Measurements from ENCODE around the gene USP21.
A peak's percentile ranks its signal among the peaks of the same experiment; 100 is the strongest.

The USP21 gene

GRCh38 chr1:161132410-161133219, 26.7 kb upstream of the USP21 start, which contains the start of gene DEDD:
Gene DEDD, minus strand, starts transcription at chr1:161132667. Its CDS starts 8,205 bp downstream, at chr1:161124462.
- Histone ChIP-seq H3K27me3 (ENCODE audit: control insufficient read depth in 2 of 2, insufficient read depth in 2 of 2, low read length in 2 of 2) (no peaks in the 10 kb centered on the region), H3K27ac (ENCODE audit: low read depth in 2 of 2, low read length in 2 of 2) (peak within 1 kb of the TSS; percentile 93 to 96), H3K9me3 (ENCODE audit: control insufficient read depth in 2 of 2, low read length in 2 of 2) (no peaks in the 10 kb centered on the region), H3K4me3 (ENCODE audit: low read length in 2 of 2) (peak within 1 kb of the TSS; percentile 92 to 93), H3K36me3 (ENCODE audit: control insufficient read depth in 2 of 2, insufficient read depth in 2 of 2, low read length in 2 of 2) (peaks cover 16% of the 10 kb centered on the region in 2 donors), H3K4me1 (ENCODE audit: control insufficient read depth in 2 of 2, insufficient read depth in 2 of 2, low read length in 2 of 2) (peaks cover 11 to 12% of the 10 kb centered on the region in 2 donors), H3K9ac (ENCODE audit: low read depth in 1 of 2, low read length in 2 of 2) (peak within 1 kb of the TSS; percentile 82 to 87)

DNA sequence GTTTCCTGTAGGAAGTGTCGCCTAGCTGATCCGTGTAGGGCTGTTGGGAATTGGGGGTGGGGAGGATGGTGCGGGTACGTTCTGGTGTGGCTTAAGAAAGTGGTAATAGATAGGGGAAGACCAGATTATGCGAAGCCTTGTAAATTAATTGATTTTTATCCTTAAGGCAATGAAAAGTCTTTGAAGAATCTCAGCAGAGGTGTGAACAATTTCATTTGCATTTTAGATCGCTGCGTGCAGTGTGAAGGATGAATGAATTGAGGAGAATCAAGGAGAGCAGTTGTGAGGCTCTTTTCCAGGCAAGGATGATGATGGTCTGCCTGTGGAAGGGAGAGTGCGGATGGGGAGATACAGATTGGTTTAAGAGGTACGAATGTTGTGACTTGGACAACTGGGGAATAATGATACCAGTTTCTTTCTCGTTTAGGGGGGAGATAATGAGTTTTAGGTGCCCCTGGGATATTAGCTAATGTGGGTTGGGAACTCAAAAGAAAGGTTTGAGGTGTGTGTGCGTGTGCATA, 26.0 kb upstream of the USP21 start:
- Histone ChIP-seq H3K4me3 (ENCODE audit: low read length in 2 of 2) (peak overlapping the region; percentile 85 to 92), H3K27ac (ENCODE audit: low read depth in 2 of 2, low read length in 2 of 2) (peak overlapping the region; percentile 93 to 96), H3K4me1 (ENCODE audit: control insufficient read depth in 2 of 2, insufficient read depth in 2 of 2, low read length in 2 of 2) (peaks cover 10 to 11% of the 10 kb centered on the region in 2 donors), H3K9ac (ENCODE audit: low read depth in 1 of 2, low read length in 2 of 2) (peak overlapping the region; percentile 82 to 87), H3K27me3 (ENCODE audit: control insufficient read depth in 2 of 2, insufficient read depth in 2 of 2, low read length in 2 of 2) (no peaks in the 10 kb centered on the region), H3K36me3 (ENCODE audit: control insufficient read depth in 2 of 2, insufficient read depth in 2 of 2, low read length in 2 of 2) (peaks cover 9 to 12% of the 10 kb centered on the region in 2 donors), H3K9me3 (ENCODE audit: control insufficient read depth in 2 of 2, low read length in 2 of 2) (no peaks in the 10 kb centered on the region)

DNA sequence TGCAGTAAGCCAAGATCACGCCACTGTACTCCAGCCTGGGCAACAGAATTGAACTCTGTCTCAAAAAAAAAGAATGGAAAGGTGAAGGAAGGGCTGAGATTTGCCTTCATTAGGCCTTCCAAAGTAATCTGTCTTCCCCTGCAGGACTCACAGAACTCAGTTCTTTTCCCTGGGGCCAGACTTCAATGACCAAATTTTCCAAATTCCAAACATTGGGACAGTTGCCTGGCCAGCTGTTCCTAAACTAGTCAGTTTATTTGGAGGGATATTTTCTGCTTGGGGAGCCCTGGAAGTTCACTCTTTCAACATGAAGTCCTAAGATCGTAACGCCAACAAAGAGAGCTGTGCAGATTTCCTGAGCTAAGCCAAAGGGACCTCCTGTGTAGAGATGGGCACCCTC, 21.4 kb upstream of the USP21 start:
- H3K27ac ChIP-seq (ENCODE audit: low read depth in 2 of 2, low read length in 2 of 2): no peak overlapping the region
- no peak overlapping the region for H3K9ac ChIP-seq (ENCODE audit: low read depth in 1 of 2, low read length in 2 of 2)

DNA sequence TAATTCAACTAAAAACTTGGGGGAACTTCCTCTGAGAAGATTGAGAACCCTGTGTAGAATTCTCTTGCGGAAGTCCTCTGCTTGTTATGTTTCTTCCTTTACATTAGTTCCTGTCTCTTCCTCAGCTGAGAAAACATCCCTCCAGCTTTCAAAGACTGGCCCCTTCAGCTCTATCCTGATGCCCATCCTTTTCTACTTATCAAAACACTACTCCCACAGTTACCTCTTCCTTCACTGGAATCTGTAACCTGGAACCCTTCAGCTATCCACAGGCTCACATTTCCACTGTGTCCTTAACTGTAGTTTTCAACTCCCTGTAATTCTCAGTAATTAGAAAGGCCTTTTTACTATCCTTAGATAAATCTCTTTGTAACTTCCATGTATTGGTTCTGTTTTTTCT, 20.9 kb upstream of the USP21 start:
- Histone ChIP-seq H3K9me3 (ENCODE audit: control insufficient read depth in 2 of 2, low read length in 2 of 2) (no peaks in the 10 kb centered on the region), H3K4me1 (ENCODE audit: control insufficient read depth in 2 of 2, insufficient read depth in 2 of 2, low read length in 2 of 2) (peaks cover 3 to 4% of the 10 kb centered on the region in 2 donors), H3K36me3 (ENCODE audit: control insufficient read depth in 2 of 2, insufficient read depth in 2 of 2, low read length in 2 of 2) (no peaks in the 10 kb centered on the region), H3K27me3 (ENCODE audit: control insufficient read depth in 2 of 2, insufficient read depth in 2 of 2, low read length in 2 of 2) (no peaks in the 10 kb centered on the region), H3K9ac (ENCODE audit: low read depth in 1 of 2, low read length in 2 of 2) (no peak overlapping the region), H3K27ac (ENCODE audit: low read depth in 2 of 2, low read length in 2 of 2) (no peak overlapping the region), H3K4me3 (ENCODE audit: low read length in 2 of 2) (no peak overlapping the region)

More for the DNA sequence above, 21.4 kb upstream of the USP21 start:
- Histone ChIP-seq H3K27me3 (ENCODE audit: control insufficient read depth in 2 of 2, insufficient read depth in 2 of 2, low read length in 2 of 2) (no peaks in the 10 kb centered on the region), H3K4me3 (ENCODE audit: low read length in 2 of 2) (no peak overlapping the region), H3K36me3 (ENCODE audit: control insufficient read depth in 2 of 2, insufficient read depth in 2 of 2, low read length in 2 of 2) (no peaks in the 10 kb centered on the region), H3K9me3 (ENCODE audit: control insufficient read depth in 2 of 2, low read length in 2 of 2) (no peaks in the 10 kb centered on the region), H3K4me1 (ENCODE audit: control insufficient read depth in 2 of 2, insufficient read depth in 2 of 2, low read length in 2 of 2) (peaks cover 3 to 4% of the 10 kb centered on the region in 2 donors)

DNA sequence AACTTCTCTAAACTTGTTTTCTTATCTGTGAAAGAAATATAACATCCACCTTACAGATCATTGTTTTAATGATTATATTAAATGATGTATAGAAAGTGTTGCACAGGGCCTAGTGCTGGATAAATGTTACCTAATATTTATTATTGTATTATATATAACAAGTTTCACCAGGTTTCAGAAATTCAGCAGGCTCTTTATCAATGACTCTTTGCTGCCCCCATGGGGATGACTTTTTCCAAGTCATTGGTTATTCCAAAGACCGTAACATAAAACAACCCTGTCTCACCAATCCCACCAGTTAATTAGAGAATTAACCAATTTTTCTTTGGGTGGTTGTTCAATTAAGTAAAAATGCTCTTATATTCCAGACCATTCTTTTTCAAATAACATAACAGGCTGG, 19.5 kb upstream of the USP21 start:
- no peaks in the 10 kb centered on the region for H3K9me3 ChIP-seq (ENCODE audit: control insufficient read depth in 2 of 2, low read length in 2 of 2)
- H3K27ac ChIP-seq (ENCODE audit: low read depth in 2 of 2, low read length in 2 of 2): no peak overlapping the region
- H3K27me3 ChIP-seq (ENCODE audit: control insufficient read depth in 2 of 2, insufficient read depth in 2 of 2, low read length in 2 of 2): no peaks in the 10 kb centered on the region
- no peaks in the 10 kb centered on the region for H3K4me1 ChIP-seq (ENCODE audit: control insufficient read depth in 2 of 2, insufficient read depth in 2 of 2, low read length in 2 of 2)
- no peaks in the 10 kb centered on the region for H3K36me3 ChIP-seq (ENCODE audit: control insufficient read depth in 2 of 2, insufficient read depth in 2 of 2, low read length in 2 of 2)
- H3K4me3 ChIP-seq (ENCODE audit: low read length in 2 of 2): no peak overlapping the region
- H3K9ac ChIP-seq (ENCODE audit: low read depth in 1 of 2, low read length in 2 of 2): no peak overlapping the region

DNA sequence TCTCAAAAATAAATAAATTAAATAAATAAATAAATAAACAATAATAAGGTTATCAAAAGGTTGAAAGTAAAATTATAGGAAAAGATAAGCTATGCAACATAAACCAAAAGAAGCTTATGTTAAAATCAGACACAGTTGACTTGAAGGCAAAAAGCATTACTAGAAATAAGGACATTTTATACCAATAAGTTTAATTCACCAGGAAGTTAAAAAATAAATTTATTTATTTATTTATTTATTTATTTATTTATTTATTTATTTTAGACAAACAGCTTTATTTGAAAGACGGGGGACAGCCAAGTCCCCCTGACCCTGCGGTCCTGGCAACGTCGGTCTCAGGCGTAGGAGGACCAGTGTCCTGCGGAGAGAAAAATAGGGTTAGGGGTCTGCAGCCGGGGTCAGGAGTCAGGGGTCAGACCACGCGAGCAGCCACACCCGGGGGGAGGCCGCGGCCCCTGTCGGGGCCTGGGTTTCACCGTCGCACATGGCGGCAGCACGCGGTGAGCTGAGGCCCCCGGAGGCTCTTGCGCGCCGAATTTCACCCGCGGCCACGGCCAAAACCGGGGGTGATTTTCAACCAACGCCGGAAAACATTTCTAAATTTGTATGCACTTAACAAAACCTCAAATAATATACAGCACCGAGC, 18.4 kb upstream of the USP21 start:
- Histone ChIP-seq H3K4me3 (ENCODE audit: low read length in 2 of 2) (no peak overlapping the region), H3K27ac (ENCODE audit: low read depth in 2 of 2, low read length in 2 of 2) (no peak overlapping the region), H3K27me3 (ENCODE audit: control insufficient read depth in 2 of 2, insufficient read depth in 2 of 2, low read length in 2 of 2) (no peaks in the 10 kb centered on the region), H3K9me3 (ENCODE audit: control insufficient read depth in 2 of 2, low read length in 2 of 2) (no peaks in the 10 kb centered on the region), H3K4me1 (ENCODE audit: control insufficient read depth in 2 of 2, insufficient read depth in 2 of 2, low read length in 2 of 2) (no peaks in the 10 kb centered on the region), H3K36me3 (ENCODE audit: control insufficient read depth in 2 of 2, insufficient read depth in 2 of 2, low read length in 2 of 2) (no peaks in the 10 kb centered on the region), H3K9ac (ENCODE audit: low read depth in 1 of 2, low read length in 2 of 2) (no peak overlapping the region)

GRCh38 chr1:161145832-161146231, 13.5 kb upstream of the USP21 start:
- Histone ChIP-seq H3K27me3 (ENCODE audit: control insufficient read depth in 2 of 2, insufficient read depth in 2 of 2, low read length in 2 of 2) (no peaks in the 10 kb centered on the region), H3K4me3 (ENCODE audit: low read length in 2 of 2) (no peak overlapping the region), H3K9me3 (ENCODE audit: control insufficient read depth in 2 of 2, low read length in 2 of 2) (no peaks in the 10 kb centered on the region), H3K9ac (ENCODE audit: low read depth in 1 of 2, low read length in 2 of 2) (no peak overlapping the region), H3K27ac (ENCODE audit: low read depth in 2 of 2, low read length in 2 of 2) (no peak overlapping the region), H3K4me1 (ENCODE audit: control insufficient read depth in 2 of 2, insufficient read depth in 2 of 2, low read length in 2 of 2) (no peaks in the 10 kb centered on the region), H3K36me3 (ENCODE audit: control insufficient read depth in 2 of 2, insufficient read depth in 2 of 2, low read length in 2 of 2) (no peaks in the 10 kb centered on the region)

DNA sequence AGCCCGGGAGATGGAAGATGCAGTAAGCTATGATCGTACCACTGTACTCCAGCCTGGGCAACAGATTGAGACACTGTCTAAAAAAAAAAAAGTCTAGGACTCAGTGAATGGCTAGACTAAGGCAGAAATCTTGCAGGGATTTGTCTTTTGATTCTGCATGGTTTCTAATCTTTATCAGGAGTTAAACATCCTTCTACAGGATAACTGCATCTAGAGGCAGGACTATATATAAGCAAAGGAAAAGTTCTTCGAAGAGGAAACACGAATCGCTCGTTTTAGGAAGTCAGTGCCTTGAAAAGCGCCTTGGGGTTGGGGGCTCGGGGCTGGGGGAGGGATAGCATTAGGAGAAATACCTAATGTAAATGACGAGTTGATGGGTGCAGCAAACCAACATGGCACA, 6.1 kb upstream of the USP21 start:
- Histone ChIP-seq H3K9ac (ENCODE audit: low read depth in 1 of 2, low read length in 2 of 2) (peak overlapping the region in 1 of 2 donors; percentile 87), H3K4me3 (ENCODE audit: low read length in 2 of 2) (peak overlapping the region; percentile 91 to 100), H3K4me1 (ENCODE audit: control insufficient read depth in 2 of 2, insufficient read depth in 2 of 2, low read length in 2 of 2) (peaks cover 0 to 3% of the 10 kb centered on the region in 2 donors), H3K9me3 (ENCODE audit: control insufficient read depth in 2 of 2, low read length in 2 of 2) (no peaks in the 10 kb centered on the region), H3K27me3 (ENCODE audit: control insufficient read depth in 2 of 2, insufficient read depth in 2 of 2, low read length in 2 of 2) (no peaks in the 10 kb centered on the region), H3K27ac (ENCODE audit: low read depth in 2 of 2, low read length in 2 of 2) (peak overlapping the region in 1 of 2 donors; percentile 97), H3K36me3 (ENCODE audit: control insufficient read depth in 2 of 2, insufficient read depth in 2 of 2, low read length in 2 of 2) (peaks cover 5 to 13% of the 10 kb centered on the region in 2 donors)

- Histone ChIP-seq H3K4me3 (ENCODE audit: low read length in 2 of 2) (peak within 1 kb of the TSS; percentile 91 to 100), H3K36me3 (ENCODE audit: control insufficient read depth in 2 of 2, insufficient read depth in 2 of 2, low read length in 2 of 2) (peaks cover 5 to 17% of the 10 kb centered on the region in 2 donors), H3K9me3 (ENCODE audit: control insufficient read depth in 2 of 2, low read length in 2 of 2) (no peaks in the 10 kb centered on the region), H3K27me3 (ENCODE audit: control insufficient read depth in 2 of 2, insufficient read depth in 2 of 2, low read length in 2 of 2) (no peaks in the 10 kb centered on the region), H3K4me1 (ENCODE audit: control insufficient read depth in 2 of 2, insufficient read depth in 2 of 2, low read length in 2 of 2) (peaks cover 2 to 5% of the 10 kb centered on the region in 2 donors), H3K9ac (ENCODE audit: low read depth in 1 of 2, low read length in 2 of 2) (peak within 1 kb of the TSS; percentile 87 to 100), H3K27ac (ENCODE audit: low read depth in 2 of 2, low read length in 2 of 2) (peak within 1 kb of the TSS; percentile 94 to 97)
These were observed 5.5 kb upstream of the USP21 start, which contains the start of gene UFC1 for GRCh38 chr1:161153682-161154337. Gene UFC1, plus strand, starts transcription at chr1:161153978. Its CDS starts 20 bp downstream, at chr1:161153998.

Data from mucosa of rectum (tissue), 2 donors.